ENCODE data around the gene MYH3.

DNA sequence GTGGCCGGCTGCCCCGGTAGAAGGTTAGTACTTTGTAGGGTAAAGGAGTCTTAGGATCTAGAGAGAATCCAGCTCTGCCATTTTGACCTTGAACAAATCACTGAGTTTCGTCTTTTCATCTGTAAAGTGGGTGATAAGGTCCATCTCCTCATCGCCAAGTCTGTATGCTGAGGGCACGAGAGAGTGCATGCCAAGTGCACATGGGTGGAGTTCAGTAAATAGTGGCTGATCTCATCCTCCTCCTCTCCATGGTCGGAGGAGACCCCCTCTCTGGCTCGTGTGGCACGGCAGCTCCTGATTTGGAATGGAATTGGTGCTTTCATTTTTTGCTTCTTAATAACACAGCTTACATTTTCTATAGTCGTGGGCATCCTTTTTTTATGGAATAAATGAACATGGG is 30.7 kb downstream of the MYH3 start:
- TF ChIP-seq GATA2 (IDR thresholded peaks at IDR 0.05; ENCODE audit: low read depth, low read length) (no peak), GATA3 (IDR thresholded peaks at IDR 0.05; ENCODE audit: low read depth, low read length) (no peak)

Measured in SH-SY5Y (cell line).